Peyer's patch (tissue), 4 donors: ENCODE data around the gene HFM1.

Experiments
- CTCF ChIP-seq, 6 experiments: fragments of 450-650 bp in 4 of 6; fragments of 200-600 bp in 2 of 6; sonication (generic) in 1 of 6; IDR thresholded peaks; one replicate each; pipeline ENCODE4 v1.5.1; 2017 to 2019; ENCODE audit warnings: antibody characterized with exemption in 6 of 6, mild to moderate bottlenecking in 3 of 6, moderate library complexity in 1 of 6
- POLR2A ChIP-seq, 2 donors: fragments of 450-650 bp; IDR thresholded peaks; one replicate each; pipeline ENCODE4 v1.5.1; 2017; ENCODE audit warnings: antibody characterized with exemption in 2 of 2, mild to moderate bottlenecking in 2 of 2, moderate library complexity in 2 of 2

- TF ChIP-seq CTCF (IDR thresholded peaks at IDR 0.05), result no peak
- TF ChIP-seq POLR2A (IDR thresholded peaks at IDR 0.05), result no peak
Observed at GRCh38 chr1:91450260-91450659, 45.6 kb upstream of the HFM1 start.
